Measurements from ENCODE around the gene CTBP2.

- no peak for TF ChIP-seq CTCF (IDR thresholded peaks at IDR 0.05)
- no peak for TF ChIP-seq POLR2A (IDR thresholded peaks at IDR 0.05; ENCODE audit: low read depth)
- no peak for TF ChIP-seq POLR2AphosphoS5 (IDR thresholded peaks at IDR 0.05)
These were observed 182.6 kb downstream of the CTBP2 start for GRCh38 chr10:124977648-124978375.
